Stimulated activated CD8-positive, alpha-beta memory T cell treated with anti-CD3 and anti-CD28 coated beads, Interleukin-15, amount 100 ng/mL, for 4 hours (primary cell): Measurements from ENCODE around the gene RAB7A.

Experiments used
- DNase-seq, 2 donors: peaks; one replicate each; pipeline ENCODE4 v3.0.0-alpha.2; 2020; ENCODE audit warnings: low read depth in 2 of 2

The RAB7A gene

DNA sequence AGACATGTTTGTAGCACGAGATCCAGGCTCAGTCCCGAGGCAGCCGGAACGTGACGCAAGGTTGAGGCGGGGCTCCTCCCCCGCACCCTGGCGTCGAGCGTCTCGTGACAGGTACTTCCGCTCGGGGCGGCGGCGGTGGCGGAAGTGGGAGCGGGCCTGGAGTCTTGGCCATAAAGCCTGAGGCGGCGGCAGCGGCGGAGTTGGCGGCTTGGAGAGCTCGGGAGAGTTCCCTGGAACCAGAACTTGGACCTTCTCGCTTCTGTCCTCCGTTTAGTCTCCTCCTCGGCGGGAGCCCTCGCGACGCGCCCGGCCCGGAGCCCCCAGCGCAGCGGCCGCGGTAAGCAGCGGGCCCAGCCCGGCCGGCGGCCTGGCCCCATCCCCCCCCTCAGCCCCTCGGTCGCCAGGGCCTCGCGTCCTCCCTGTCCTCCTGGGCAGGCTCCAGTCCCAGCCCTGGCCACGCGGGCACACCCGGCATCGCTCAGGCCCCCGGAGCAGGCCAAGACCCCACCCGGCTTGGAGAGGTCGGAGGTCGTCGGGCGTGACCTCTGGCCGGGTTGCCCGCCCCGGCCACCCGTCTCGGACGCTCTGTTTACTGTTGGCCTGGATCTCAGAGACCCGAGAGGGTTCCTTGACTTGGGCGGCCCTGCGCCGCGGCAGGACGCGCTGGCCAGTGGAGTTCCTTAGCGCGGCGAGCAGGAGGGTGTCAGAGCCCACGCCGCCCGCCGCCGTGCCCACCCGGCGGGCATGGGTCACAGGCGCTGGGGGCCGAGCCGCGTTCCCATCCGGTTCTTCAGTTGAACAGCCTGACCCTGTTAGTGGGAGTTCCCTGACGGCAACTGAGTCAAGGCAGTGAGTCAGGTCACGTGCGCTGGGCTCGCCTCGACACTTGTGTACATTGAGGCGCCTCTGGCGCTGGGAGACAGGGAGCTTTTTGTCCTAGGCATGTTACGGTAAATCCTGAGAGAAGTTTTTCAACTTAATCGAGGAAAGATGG lies at the start of gene RAB7A:
Gene RAB7A (plus strand): TSS at position 161 of the 994 bp plus-strand sequence. CDS start 69,185 bp downstream, outside the sequence.
- DNase-seq = peak; percentile 95

DNA sequence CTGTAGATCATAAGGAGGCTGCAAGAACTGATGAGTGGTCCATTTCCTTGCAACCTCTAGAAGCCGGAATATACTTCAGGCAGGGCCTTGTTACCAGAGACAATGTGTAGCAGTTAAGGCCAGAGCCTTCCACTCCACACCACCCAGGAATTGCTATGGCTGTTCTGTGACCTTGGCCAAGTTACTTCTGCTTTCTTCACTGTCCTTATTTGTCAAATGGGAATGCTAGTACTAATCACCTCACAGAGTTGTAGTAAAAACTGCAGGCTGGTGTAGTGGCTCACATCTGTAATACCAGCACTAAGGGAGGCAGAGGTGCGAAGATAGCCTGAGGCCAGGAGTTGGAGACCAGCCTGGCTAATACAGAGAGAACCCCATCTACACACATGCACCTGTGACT lies 46.6 kb upstream of the RAB7A start:
- no peak for DNase-seq

DNA sequence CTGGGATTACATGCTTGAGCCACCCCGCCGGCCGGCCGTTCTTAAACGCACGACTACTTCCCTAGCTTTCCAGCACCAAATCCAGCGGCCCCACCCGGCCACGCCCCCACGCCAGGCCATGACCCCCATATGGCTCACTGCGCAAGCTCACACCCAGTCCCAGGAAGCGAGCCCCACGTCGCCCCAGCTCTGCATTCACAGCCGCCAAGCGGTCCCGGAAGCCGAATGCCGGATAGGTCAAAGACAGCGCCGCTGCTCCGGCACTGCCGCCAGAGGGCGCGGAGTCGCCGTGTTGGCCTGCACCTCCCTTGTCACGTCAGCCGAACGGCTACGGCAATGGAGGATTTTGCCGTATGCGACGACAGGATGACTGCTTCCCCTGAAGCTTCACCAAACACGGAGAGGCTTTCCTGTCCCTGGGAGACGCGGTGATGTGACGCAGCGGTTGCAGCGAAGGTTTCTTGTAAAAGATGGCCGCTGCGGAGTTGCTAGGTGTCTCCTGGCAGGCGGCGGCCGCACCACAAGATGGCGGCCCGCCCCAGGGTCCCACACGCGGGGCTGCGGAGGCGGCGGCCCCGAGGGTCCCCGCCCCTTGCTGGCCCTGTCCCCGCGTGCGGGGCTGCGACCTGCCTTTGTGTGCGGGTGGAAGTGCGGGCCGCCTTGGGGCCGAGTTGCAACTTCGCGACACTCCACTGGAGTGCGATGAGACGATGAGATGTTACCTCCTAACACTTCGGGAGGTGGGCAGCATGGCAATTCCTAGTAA lies 45.2 kb upstream of the RAB7A start:
- peak; percentile 93 for DNase-seq

DNA sequence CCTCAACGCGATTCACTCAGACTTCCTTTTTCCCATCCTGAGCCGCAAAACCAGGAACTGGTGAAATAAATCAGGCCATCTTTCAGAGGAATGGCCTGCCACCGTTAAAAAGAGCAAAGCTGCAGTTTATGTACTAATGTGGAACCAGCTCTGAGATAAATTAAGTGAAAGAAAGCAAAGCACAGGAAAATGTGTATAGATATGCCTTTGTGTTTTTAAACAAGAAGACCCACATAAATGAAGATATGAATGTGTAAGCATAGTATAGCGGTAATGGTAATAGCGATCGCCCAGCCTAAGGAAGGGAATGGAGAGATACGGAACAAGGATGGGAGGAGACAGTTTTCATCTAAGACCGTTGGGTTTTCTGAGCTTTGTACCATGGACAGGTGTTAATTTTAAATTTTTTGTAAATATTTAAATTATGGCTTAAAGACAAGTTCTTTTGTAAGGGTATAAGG lies 44.6 kb upstream of the RAB7A start:
- DNase-seq = no peak

DNA sequence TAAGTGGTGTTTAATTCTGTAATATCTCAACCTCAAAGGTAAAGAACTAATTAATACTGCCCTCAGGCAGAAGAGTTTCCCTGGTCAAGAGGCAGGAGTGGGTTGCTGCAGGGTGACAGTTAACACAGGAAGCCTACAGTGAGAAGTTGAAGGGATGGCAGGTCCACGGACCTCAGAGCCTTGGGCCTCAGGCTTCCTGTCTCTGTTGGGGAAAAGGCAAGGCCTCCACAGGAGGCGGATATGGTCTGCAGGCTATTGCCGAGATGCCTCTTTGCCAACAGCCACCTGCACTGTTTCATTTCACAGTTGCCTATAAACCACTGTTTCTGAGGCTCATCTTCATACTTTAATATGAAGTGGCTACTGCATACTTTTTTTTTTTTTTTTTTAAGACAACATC lies 42.0 kb upstream of the RAB7A start:
- DNase-seq = no peak

DNA sequence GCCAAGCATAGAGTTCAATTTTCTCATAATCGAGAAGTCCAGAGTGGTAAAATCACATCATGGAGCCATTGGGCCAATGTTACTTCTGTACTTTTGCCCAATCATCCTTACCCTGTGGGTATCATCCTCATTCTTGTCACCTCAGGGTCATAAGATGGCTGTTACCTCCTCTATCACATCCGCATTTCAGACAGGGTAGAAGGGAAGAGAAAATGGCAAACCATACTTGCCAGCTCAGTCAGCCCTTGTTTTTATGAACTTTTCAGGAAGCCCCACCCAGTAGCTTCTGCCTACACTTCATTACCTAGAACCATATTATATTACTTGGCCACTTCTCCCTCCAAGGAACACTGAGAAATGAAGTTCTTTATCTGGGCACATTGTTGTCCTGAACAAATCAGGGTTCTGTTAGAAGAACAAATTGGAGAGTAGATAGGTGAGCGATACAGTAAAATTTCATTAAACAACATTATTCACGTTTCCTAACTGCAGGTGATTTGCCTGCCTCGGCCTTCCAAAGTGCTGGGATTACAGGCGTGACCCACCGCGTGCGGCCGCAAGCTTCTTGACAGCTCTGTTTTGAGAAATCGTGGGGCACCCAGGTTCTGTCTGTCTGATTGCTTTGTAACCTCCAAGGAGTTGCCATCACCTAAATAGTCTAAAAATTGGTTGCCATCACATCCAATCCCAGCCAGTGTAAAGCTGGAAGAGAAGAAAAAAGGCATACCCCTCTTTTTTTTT lies 40.8 kb upstream of the RAB7A start:
- DNase-seq = no peak

DNA sequence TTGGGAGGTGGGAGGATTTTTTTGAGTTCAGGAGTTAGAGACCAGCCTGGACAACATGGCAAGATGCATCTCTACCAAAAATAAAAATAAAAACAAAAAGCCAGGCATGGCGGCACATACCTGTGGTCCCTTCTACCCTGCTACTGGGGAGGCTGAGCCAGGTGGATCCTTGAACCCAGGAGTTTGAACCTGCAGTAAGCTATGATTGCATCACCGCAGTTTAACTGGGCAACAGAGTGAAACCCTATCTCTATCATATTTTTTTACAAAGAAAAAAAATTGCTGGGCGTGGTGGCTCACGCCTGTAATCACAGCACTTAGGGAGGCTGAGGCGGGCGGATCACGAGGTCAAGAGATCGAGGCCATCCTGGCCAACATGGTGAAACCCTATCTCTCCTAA lies 39.5 kb upstream of the RAB7A start:
- no peak for DNase-seq

DNA sequence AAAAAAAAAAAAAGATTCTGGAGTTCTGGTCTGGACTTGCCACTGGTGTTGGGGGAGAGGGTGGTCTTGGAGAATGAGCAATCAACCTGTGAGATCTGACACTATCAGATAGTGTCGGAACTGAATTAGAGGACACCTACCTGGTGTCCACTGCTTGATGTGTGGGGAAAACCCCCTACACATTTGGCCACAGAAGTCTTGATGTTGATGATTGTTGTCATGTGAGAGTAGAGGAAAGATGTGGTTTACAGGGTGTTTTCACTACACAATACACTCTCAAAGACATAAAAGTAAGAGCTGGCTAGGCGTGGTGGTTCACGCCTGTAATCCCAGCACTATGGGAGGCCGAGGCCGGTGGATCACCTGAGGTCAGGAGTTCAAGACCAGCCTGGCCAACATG lies 36.9 kb upstream of the RAB7A start:
- DNase-seq = no peak

DNA sequence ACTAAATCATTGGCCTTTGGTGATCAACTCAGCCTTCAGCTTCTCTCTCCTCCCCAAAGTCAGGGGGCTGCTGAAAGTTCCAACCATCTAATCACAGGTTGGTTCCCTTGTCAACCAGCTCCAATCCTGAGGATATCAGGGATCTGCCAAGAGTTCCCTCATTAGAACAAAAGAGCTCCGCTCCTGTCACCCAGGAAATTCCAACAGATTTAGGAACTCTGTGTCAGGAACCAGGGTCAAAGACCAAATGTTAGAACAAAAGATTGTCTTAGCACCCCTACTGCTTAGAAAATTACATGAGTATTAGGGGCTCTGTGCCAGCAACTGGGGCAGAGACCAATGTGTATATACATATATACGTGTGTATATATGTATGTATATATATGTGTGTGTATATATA lies 32.3 kb upstream of the RAB7A start:
- DNase-seq = no peak

DNA sequence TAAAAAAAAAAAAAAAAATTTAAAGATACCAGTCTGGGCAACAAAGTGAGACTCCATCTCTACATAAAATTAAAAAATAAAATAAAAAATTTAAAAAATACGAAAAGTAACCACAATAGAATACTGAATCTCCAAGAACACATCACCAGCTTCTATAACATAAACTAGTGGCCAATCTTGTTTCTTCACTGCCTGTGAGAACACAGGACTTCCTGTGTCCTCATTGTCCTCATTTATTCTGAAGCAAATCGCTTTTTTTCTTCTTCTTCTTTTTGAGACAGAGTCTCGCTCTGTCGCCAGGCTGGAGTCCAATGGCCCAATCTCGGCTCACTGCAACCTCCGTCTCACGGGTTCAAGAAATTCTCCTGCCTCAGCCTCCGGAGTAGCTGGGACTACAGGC lies 28.6 kb upstream of the RAB7A start:
- DNase-seq = no peak

DNA sequence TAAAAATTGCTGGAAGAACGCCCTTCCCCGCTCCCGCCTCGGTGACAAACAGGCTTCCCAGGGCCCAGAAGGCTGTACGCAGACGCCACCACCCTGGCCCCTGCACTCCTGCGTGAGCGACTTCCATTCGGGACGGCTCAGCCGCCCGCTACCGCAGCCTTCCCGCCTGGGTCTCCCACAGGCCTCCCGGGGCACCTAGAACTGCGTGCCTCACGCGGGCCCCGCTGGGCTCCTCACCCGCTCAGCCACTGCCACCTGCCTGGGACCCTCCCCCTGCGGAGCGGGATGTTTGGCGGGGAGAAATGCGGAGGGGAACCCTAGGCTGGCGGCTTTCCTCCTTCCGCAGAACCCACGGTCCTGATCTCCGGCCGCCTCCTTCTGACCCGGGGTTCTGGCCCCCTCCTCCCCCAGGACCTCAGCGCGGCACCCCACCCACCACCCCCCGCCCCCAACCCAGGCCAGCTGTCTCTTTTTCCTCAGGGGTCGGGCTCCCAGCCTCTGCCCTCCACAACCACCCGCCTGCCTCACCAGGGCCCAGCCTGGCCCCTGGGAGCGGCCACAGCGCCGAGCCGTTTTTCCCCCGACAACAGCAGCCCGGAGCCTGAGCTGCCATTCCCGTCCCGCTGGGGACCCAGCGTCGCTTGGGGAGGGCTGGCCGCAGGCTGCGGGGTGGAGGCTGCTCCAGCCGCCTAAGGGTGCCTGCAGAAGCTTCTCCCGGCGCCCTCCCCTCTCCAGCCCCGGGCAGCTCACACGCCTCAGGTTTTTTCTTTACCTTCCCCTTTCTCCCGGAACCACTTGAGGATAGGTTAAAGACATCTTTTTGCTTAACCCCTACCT lies 27.6 kb upstream of the RAB7A start:
- DNase-seq = no peak

DNA sequence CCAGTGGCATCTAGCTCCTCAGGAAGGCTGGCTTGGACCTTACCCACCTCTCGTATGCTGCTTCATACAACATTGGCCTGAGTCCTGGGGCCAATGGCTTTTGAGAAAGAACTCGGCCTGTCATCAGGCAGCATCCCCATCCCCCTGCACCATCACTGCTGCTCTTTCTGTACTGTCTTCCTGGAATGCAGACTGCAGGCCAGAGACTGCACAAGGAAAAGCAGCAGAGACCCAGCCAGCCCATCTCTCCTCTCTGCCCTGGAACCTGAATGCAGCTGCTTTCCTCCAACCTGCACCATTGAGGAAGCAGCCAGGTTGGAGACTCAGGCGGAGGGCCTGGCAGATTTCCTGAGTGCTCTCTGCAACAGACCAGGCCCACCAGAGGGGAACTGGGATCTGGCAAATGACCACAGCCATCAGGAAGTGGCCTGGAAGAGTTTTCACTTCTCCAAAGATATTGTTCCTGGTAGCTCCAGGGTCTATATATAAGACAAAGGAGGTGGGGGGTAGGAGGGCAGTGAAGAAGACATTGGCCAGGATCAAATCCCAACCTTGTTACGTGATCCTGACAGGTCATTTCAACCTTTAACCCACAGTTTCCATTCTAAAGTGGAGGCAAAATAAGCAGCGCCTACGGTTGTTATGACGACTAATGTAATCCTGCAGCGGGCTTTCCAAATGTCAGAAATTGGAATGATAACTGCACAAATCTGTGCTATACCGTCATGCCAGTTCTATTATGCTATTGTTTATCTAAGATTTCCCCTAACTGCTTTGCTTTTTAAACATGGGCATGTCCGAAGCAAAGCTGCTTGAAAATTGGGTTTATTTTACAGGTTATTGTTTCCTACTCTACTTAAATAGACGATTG lies 24.4 kb upstream of the RAB7A start:
- DNase-seq = no peak

DNA sequence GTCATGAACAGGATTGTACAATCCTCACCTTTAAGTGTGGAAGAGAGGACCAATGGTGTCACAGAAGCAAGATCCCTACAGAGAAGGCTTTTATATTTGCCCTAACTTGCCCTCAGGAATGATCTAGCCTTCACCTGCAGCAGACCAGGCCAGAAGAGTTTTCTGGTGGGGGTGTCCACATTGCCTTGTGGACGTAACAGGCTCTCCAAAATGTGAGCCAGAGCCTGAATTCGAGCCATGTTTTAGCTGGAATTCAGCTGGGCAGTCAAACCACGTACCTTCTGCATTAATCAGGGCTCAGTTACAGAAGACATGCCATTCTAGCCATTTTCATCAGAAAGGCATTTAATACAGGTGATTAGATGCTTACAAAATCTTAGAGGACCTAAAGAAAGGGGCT lies 23.6 kb upstream of the RAB7A start:
- no peak for DNase-seq

DNA sequence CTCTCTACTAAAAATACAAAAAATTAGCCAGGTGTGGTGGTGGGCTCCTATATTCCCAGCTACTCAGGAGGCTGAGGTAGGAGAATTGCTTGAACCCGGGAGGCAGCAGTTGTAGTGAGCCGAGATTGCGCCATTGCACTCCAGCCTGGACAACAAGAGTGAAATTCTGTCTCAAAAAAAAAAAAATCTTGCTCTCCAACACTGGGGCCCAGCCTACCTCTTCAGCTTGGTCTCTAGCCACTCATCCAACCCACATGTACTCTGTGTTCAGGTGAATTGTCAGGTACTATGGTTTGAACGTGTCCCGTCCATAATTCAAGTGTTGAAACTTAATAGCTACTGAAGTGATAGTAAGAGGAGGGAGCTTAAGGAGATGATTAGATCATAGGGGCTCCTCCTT lies 22.4 kb upstream of the RAB7A start:
- DNase-seq = no peak

DNA sequence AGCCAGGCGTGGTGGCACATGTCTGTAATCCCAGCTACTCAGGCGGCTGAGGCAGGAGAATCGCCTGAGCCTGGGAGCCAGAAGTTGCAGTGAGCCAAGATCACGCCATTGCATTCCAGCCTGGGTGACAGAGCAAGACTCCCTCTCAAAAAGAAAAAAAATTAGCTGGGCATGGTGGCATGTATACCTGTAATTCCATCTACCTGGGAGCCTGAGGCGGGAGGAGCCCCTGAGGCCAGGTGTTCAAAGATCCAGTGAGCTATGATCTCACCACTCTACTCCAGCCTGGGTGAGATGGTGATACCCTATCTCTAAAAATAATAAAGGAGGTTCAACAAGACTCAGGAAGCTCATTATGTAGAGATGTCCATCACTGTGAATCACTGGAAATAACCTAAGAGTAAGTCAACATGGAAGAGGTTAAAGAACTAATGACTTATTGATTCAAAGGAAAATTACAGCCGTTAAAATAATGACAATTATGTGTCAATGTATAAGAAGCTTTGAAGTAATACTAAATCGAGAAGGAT lies 19.8 kb upstream of the RAB7A start:
- DNase-seq = no peak

DNA sequence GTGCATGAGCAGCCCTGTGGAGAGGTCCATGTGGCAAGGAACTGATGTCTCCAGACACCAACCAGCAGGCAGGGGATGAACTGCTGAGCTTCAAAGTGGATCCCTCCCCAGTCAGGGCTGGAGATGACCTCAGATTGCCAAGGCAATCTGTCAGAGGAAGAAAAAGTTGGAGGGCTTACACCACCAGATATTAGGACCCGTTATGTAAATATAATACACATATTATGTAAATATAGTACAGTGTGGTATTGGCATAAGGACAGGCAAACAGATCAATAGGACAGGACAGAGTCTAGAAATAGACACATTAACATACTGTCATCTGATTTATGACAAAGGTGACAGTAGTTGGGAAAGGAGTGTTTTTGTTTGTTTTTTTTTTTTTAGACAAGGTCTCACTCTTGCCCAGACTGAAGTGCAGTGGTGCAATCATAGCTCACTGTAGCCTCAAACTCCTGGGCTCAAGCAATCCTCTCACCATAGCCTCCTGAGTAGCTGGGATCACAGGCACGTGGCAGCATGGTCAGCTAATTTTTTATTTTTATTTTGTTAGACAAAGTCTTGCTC lies 18.0 kb upstream of the RAB7A start:
- no peak for DNase-seq

DNA sequence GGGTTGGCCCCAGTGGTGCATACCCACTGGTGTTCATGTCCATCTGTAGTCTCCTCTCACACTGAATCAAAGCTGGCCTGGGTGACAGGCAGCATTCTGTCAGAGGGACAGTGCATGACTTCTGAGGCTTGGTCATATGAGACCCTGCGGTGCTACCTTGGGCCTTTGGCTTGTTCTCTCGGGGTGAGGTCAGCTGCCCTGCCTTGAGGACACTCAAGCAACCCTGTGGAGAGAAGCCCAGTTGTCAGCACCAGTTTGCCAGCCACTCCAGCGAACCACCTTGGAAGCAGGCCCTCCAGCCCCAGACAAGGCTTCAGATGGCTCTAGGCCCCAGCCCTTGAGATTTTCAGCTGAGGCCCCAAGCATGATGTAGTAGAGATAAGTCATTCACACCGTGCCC lies 16.9 kb upstream of the RAB7A start:
- no peak for DNase-seq

DNA sequence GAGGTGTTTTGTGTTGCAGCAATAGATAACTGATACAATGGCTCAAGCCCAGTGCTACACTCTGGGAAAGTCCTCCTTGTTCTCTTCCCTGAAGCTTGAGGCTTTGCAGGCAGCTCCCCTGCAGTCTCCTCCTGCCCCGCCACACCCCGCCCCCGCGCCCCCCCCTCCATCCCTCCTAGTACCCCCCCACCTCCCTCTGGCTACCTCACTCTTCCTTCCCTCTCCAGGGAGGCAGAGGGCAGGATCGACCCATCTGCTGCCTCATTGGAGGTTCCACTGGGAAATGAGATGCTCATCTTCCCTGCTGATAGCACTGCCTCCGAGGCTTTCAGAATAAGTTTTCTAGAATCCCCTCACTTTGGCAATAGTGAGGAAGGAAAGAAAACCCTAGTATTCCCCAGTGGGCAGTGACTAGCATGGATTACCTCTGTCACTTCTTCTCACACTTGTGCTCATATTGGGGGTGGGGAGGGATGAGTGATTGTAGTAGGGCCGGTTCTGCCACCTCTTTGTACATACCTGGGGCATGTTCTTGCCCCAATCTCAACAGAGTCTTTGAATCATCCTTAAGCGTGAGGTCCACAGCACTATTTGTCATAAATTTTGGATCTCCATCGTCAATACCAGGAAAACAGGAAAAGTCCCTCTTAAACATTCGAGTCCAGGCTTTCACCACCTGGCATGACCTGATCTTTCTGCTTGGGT lies 16.3 kb upstream of the RAB7A start:
- DNase-seq = no peak
